Neural crest cell (in vitro differentiated cells): ENCODE data around the gene UGT1A10. TPM values are rescaled to one million over a fixed set of nuclear protein-coding genes. Genes with fewer than 3 reads are reported as not detected.
"Not testable (repeated sequence)": the region's sequence is repeated elsewhere in the genome, so short reads cannot be mapped to it uniquely, and the experiment has no call there.

Source experiments
- DNase-seq: peaks from one replicate; pipeline ENCODE4 v3.0.0; 2021; ENCODE audit warnings: low read depth, mixed read lengths, low spot score
- H3K27ac Mint-ChIP-seq: one replicate; pipeline ENCODE4 v1.8.0; 2021; ENCODE audit warnings: mild to moderate bottlenecking, mixed read lengths; ENCODE audit not compliant: unreplicated experiment
- H3K27me3 Mint-ChIP-seq: 2 replicates; pipeline ENCODE4 v1.8.0; 2021; ENCODE audit warnings: low read depth, mild to moderate bottlenecking, mixed read lengths
- H3K36me3 Mint-ChIP-seq: 2 replicates; pipeline ENCODE4 v1.8.0; 2021; ENCODE audit warnings: low read depth, mild to moderate bottlenecking, mixed read lengths
- H3K4me1 Mint-ChIP-seq: 2 replicates; pipeline ENCODE4 v1.8.0; 2021; ENCODE audit warnings: mixed read lengths
- H3K4me3 Mint-ChIP-seq: one replicate; pipeline ENCODE4 v1.8.0; 2021; ENCODE audit warnings: mild to moderate bottlenecking, mixed read lengths
- H3K9me3 Mint-ChIP-seq: 2 replicates; pipeline ENCODE4 v1.8.0; 2021; ENCODE audit warnings: mixed read lengths
- CTCF ChIP-seq: fragments of 200-600 bp; sonication (generic); conservative IDR thresholded peaks from 2 replicates; pipeline ENCODE4 v1.5.0; 2021; ENCODE audit warnings: antibody characterized with exemption, mild to moderate bottlenecking
- total RNA-seq: library from RNA; stranded (reverse); gene quantifications from 2 replicates; pipeline ENCODE4 v1.2.1, GENCODE V29; 2021

Gene UGT1A10
- total RNA-seq, 1 donor from 2014 or later: not detected

GRCh38 chr2:233602076-233602475 lies 34.2 kb upstream of the UGT1A10 start:
- Mint-ChIP-seq H3K27me3 (peaks cover 4% of the 10 kb centered on the region), H3K4me1 (no peaks in the 10 kb centered on the region), H3K4me3 (no peak overlapping the region), H3K9me3 (peaks cover 6% of the 10 kb centered on the region), H3K27ac (no peak overlapping the region), H3K36me3 (no peaks in the 10 kb centered on the region)
- no peak for DNase-seq
- no peak for TF ChIP-seq CTCF

DNA sequence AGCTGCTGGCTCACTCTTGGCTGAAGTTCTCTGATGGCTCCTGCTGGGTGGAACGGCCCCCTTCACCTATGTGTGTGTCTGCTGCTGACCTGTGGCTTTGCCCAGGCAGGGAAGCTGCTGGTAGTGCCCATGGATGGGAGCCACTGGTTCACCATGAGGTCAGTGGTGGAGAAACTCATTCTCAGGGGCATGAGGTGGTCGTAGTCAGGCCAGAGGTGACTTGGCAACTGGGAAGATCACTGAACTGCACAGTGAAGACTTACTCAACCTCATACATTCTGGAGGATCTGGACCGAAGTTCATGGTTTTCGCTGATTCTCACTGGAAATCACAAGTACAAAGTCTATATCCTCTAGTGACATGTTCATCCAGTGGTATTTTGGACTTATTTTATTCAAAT lies 32.7 kb upstream of the UGT1A10 start:
- H3K27me3 Mint-ChIP-seq: peaks cover 4% of the 10 kb centered on the region
- no peak for DNase-seq
- no peak overlapping the region for H3K27ac Mint-ChIP-seq
- H3K4me1 Mint-ChIP-seq: no peaks in the 10 kb centered on the region
- no peaks in the 10 kb centered on the region for H3K36me3 Mint-ChIP-seq
- no peak for TF ChIP-seq CTCF
- H3K9me3 Mint-ChIP-seq: peaks cover 6% of the 10 kb centered on the region
- H3K4me3 Mint-ChIP-seq: no peak overlapping the region

GRCh38 chr2:233604826-233605225 lies 31.4 kb upstream of the UGT1A10 start:
- Mint-ChIP-seq H3K4me1 (no peaks in the 10 kb centered on the region), H3K27me3 (peaks cover 4% of the 10 kb centered on the region)

DNA sequence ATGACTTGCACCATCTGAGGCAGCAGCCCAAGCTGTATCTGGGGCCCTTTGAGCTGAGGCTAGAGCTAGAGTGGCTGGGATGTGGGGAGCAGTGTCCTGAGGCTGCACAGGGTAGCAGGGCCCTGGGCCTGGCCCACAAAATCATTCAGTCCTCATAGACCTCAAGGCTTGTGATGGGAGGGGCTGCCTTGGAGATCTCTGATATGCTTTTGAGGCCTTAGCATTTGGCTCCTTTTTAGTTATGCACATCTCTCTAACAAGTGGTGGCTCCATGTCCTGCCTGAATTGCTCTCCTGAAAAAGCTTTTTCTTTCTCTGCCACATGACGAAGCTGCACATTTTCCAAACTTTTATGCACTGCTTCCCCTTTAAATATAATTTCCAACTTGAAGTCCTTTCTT lies 30.6 kb upstream of the UGT1A10 start:
- H3K4me1 Mint-ChIP-seq: no peaks in the 10 kb centered on the region
- H3K27ac Mint-ChIP-seq: no peak overlapping the region
- H3K36me3 Mint-ChIP-seq: peaks cover 2% of the 10 kb centered on the region
- H3K9me3 Mint-ChIP-seq: peaks cover 17% of the 10 kb centered on the region
- TF ChIP-seq CTCF: no peak
- no peaks in the 10 kb centered on the region for H3K27me3 Mint-ChIP-seq
- no peak for DNase-seq
- no peak overlapping the region for H3K4me3 Mint-ChIP-seq

More at GRCh38 chr2:233604826-233605225, 31.4 kb upstream of the UGT1A10 start:
- H3K4me3 Mint-ChIP-seq: no peak overlapping the region
- peaks cover 13% of the 10 kb centered on the region for H3K9me3 Mint-ChIP-seq
- TF ChIP-seq CTCF: no peak
- H3K36me3 Mint-ChIP-seq: no peaks in the 10 kb centered on the region
- no peak for DNase-seq
- H3K27ac Mint-ChIP-seq: no peak overlapping the region

GRCh38 chr2:233611284-233611683 lies 25.0 kb upstream of the UGT1A10 start:
- TF ChIP-seq CTCF: no peak
- no peak for DNase-seq
- H3K4me3 Mint-ChIP-seq: no peak overlapping the region
- peaks cover 20% of the 10 kb centered on the region for H3K27me3 Mint-ChIP-seq
- no peaks in the 10 kb centered on the region for H3K4me1 Mint-ChIP-seq
- H3K9me3 Mint-ChIP-seq: peaks cover 30% of the 10 kb centered on the region
- H3K36me3 Mint-ChIP-seq: peaks cover 17% of the 10 kb centered on the region
- no peak overlapping the region for H3K27ac Mint-ChIP-seq

- DNase-seq, H3K4me1 Mint-ChIP-seq, H3K4me3 Mint-ChIP-seq, H3K27ac Mint-ChIP-seq: not testable (repeated sequence)
- H3K27me3 Mint-ChIP-seq: peaks cover 26% of the 10 kb centered on the region
- H3K9me3 Mint-ChIP-seq: peaks cover 20% of the 10 kb centered on the region
- peaks cover 15% of the 10 kb centered on the region for H3K36me3 Mint-ChIP-seq
Measured at GRCh38 chr2:233617476-233617875, 18.8 kb upstream of the UGT1A10 start, which contains the start of gene UGT1A8. Gene UGT1A8 (plus strand): TSS chr2:233617633. CDS start chr2:233617708, 75 bp downstream.
